A549 (cell line): ENCODE data around the gene CEPT1. TPM values are rescaled to one million over a fixed set of nuclear protein-coding genes. Genes with fewer than 3 reads are reported as not detected.

Experiments used
- ATAC-seq, 2 experiments: fragments of 200-7000 bp in 1 of 2; fragments of >200 bp in 1 of 2; cut with Nextera tagmentation in 1 of 2; cut with Tn5 transposase in 1 of 2; 3 replicates each; pipeline versions ENCODE4 v1.8.0 to v1.9.1; 2018 to 2020; ENCODE audit warnings: mild to moderate bottlenecking in 1 of 2, moderate library complexity in 1 of 2
- CTCF ChIA-PET: fragments of 300-600 bp; sonication (Branson Sonifier 250); formaldehyde crosslinking; extraction: SDS; loops from one replicate; lab custom pipeline; 2021; ENCODE audit warnings: antibody characterized with exemption, inconsistent platforms; lab: Yijun Ruan, JAX
- POLR2A ChIA-PET: fragments of 350-600 bp; formaldehyde crosslinking; extraction: SDS; loops from one replicate; lab custom pipeline; 2021; ENCODE audit warnings: antibody characterized with exemption, inconsistent platforms; lab: Yijun Ruan, JAX
- DNase-seq, 2 experiments: peaks; one replicate each; pipeline versions ENCODE4 v3.0.0 to v3.0.0-alpha.2; 2011 to 2016; ENCODE audit warnings: low read depth in 1 of 2, low spot score in 1 of 2
- FAIRE-seq: peaks from 2 replicates; lab custom pipeline; 2011; peaks lifted over from hg19 to GRCh38; lab: Jason Lieb, UNC
- H3K27ac ChIP-seq, 2 experiments: fragments of >200 bp; sonication (Bioruptor Twin); formaldehyde crosslinking; 3 replicates each; pipeline ENCODE4 v1.5.1; 2016 to 2017
- H3K4me1 ChIP-seq: fragments of >200 bp; sonication (Bioruptor Twin); formaldehyde crosslinking; 3 replicates; pipeline ENCODE4 v1.6.1; 2016
- H3K4me2 ChIP-seq: fragments of >200 bp; sonication (Bioruptor Twin); formaldehyde crosslinking; 3 replicates; pipeline ENCODE4 v1.6.1; 2016
- H3K4me3 ChIP-seq: fragments of >200 bp; sonication (Bioruptor Twin); formaldehyde crosslinking; 3 replicates; pipeline ENCODE4 v1.5.1; 2016
- H3K9me3 ChIP-seq: fragments of >200 bp; sonication (Bioruptor Twin); formaldehyde crosslinking; 3 replicates; pipeline ENCODE4 v1.6.1; 2016
- CBX8 ChIP-seq: fragments of 200-600 bp; sonication (generic); IDR thresholded peaks from 2 replicates; pipeline ENCODE4 v1.6.1; 2016
- CHD2 ChIP-seq: fragments of 150-350 bp; IDR thresholded peaks from 2 replicates; pipeline ENCODE4 v1.6.1; 2014; ENCODE audit warnings: low read length; ENCODE audit not compliant: partially characterized antibody
- CHD4 ChIP-seq: fragments of 200-600 bp; sonication (generic); IDR thresholded peaks from 2 replicates; pipeline ENCODE4 v1.6.1; 2016; ENCODE audit warnings: antibody characterized with exemption, mild to moderate bottlenecking, borderline replicate concordance
- ESRRA ChIP-seq: fragments of 150-350 bp; IDR thresholded peaks from 2 replicates; pipeline ENCODE4 v1.6.1; 2014; ENCODE audit warnings: mild to moderate bottlenecking, low read length, borderline replicate concordance
- FOSB ChIP-seq: fragments of 250-450 bp; sonication (Bioruptor Pico); IDR thresholded peaks from 2 replicates; pipeline ENCODE4 v1.5.0; 2020; ENCODE audit warnings: mild to moderate bottlenecking, moderate library complexity
- GATA3 ChIP-seq: IDR thresholded peaks from 2 replicates; pipeline ENCODE4 v1.6.1; 2012; ENCODE audit warnings: borderline replicate concordance
- HDAC2 ChIP-seq: fragments of 200-600 bp; sonication (generic); IDR thresholded peaks from 2 replicates; pipeline ENCODE4 v1.6.1; 2016
- HEYL ChIP-seq: fragments of 250-450 bp; sonication (Bioruptor Pico); IDR thresholded peaks from 2 replicates; pipeline ENCODE4 v1.8.0; 2021; ENCODE audit warnings: mild to moderate bottlenecking, moderate library complexity
- HOXA7 ChIP-seq: fragments of 250-450 bp; sonication (Bioruptor Pico); IDR thresholded peaks from 2 replicates; pipeline ENCODE4 v1.5.0; 2020; ENCODE audit warnings: mild to moderate bottlenecking, moderate library complexity
- JUN ChIP-seq, 2 experiments: fragments of >200 bp; sonication (Bioruptor Twin); formaldehyde crosslinking; IDR thresholded peaks; 2 replicates in 1 of 2; 3 replicates in 1 of 2; pipeline ENCODE4 v1.6.1; 2016 to 2017
- KDM1A ChIP-seq: fragments of 200-600 bp; sonication (generic); IDR thresholded peaks from 2 replicates; pipeline ENCODE4 v1.6.1; 2016; ENCODE audit warnings: low read depth, mild to moderate bottlenecking
- KDM5A ChIP-seq: fragments of 200-600 bp; sonication (generic); IDR thresholded peaks from 2 replicates; pipeline ENCODE4 v1.6.1; 2016; ENCODE audit warnings: antibody characterized with exemption, mild to moderate bottlenecking
- MAZ ChIP-seq: fragments of 150-350 bp; IDR thresholded peaks from 2 replicates; pipeline ENCODE4 v1.6.1; 2014; ENCODE audit warnings: antibody characterized with exemption, low read depth, low read length, borderline replicate concordance
- MYC ChIP-seq: IDR thresholded peaks from 2 replicates; pipeline ENCODE4 v1.6.1; 2012; ENCODE audit warnings: mild to moderate bottlenecking, inconsistent platforms, low read length, improper control_type of control experiment, borderline replicate concordance
- NPAS2 ChIP-seq: fragments of 250-450 bp; sonication (Bioruptor Pico); IDR thresholded peaks from 2 replicates; pipeline ENCODE4 v1.8.0; 2022; ENCODE audit warnings: mild to moderate bottlenecking, moderate library complexity, borderline replicate concordance
- NR3C1 ChIP-seq: fragments of >200 bp; sonication (Bioruptor Twin); formaldehyde crosslinking; IDR thresholded peaks from 3 replicates; pipeline ENCODE4 v1.6.1; 2017
- PHF8 ChIP-seq: fragments of 200-600 bp; sonication (generic); IDR thresholded peaks from 2 replicates; pipeline ENCODE4 v1.6.1; 2016; ENCODE audit warnings: low read depth, mild to moderate bottlenecking, antibody characterized with exemption, moderate library complexity, borderline replicate concordance
- POLR2A ChIP-seq: IDR thresholded peaks from 2 replicates; pipeline ENCODE4 v1.6.1; 2012; ENCODE audit warnings: mild to moderate bottlenecking, low read length
- POLR2AphosphoS2 ChIP-seq: conservative IDR thresholded peaks from 2 replicates; pipeline ENCODE4 v1.6.1; 2012; ENCODE audit warnings: low read length, improper control_type of control experiment, inconsistent platforms
- RFX5 ChIP-seq: fragments of 450-650 bp; IDR thresholded peaks from 2 replicates; pipeline ENCODE4 v1.7.1; 2014; ENCODE audit warnings: antibody characterized with exemption, mild to moderate bottlenecking, moderate library complexity
- TFCP2L1 ChIP-seq: fragments of 250-450 bp; sonication (Bioruptor Pico); IDR thresholded peaks from 2 replicates; pipeline ENCODE4 v1.5.0; 2021; ENCODE audit warnings: mild to moderate bottlenecking
- TP53 ChIP-seq: fragments of 250-450 bp; sonication (Bioruptor Pico); IDR thresholded peaks from 2 replicates; pipeline ENCODE4 v1.5.0; 2021; ENCODE audit warnings: mild to moderate bottlenecking, moderate library complexity
- ZNF302 ChIP-seq: fragments of 250-450 bp; sonication (Bioruptor Pico); IDR thresholded peaks from 2 replicates; pipeline ENCODE4 v1.9.0; 2021; ENCODE audit warnings: inconsistent platforms, mild to moderate bottlenecking, moderate library complexity
- ZSCAN20 ChIP-seq: fragments of 250-450 bp; sonication (Bioruptor Pico); IDR thresholded peaks from 2 replicates; pipeline ENCODE4 v1.8.0; 2022; ENCODE audit warnings: mild to moderate bottlenecking, moderate library complexity
- WGBS: methylation state at CpG from one replicate; pipeline ENCODE4 v1.1.6; 2017; ENCODE audit errors: missing lambda C conversion rate; 5-methylcytosine and 5-hydroxymethylcytosine counted together
- polyA plus RNA-seq, 4 experiments: library from polyadenylated mRNA; depleted of rRNA in 3 of 4; stranded (reverse); fragments of >200 nt; fragmentation: RNase III in 1 of 4; extraction: RNeasy Plus Mini Kit Qiagen cat#74134 plus additional on column Dnase treatment in 1 of 4; gene quantifications; 2 replicates in 3 of 4; 3 replicates in 1 of 4; pipeline ENCODE4 v1.2.3, GENCODE V29; 2011 to 2017
- TF ChIP-seq, protein P1 (sequence below): fragments of 250-450 bp; sonication (Bioruptor Pico); IDR thresholded peaks from 2 replicates; pipeline ENCODE4 v1.5.0; 2020; ENCODE audit warnings: low read depth, mild to moderate bottlenecking, moderate library complexity
- TF ChIP-seq, protein P2 (sequence below): fragments of 250-450 bp; sonication (Bioruptor Pico); IDR thresholded peaks from 2 replicates; pipeline ENCODE4 v1.5.0; 2021; ENCODE audit warnings: mild to moderate bottlenecking, moderate library complexity, borderline replicate concordance
- TF ChIP-seq, protein P3 (sequence below): fragments of >200 bp; sonication (Bioruptor Twin); formaldehyde crosslinking; IDR thresholded peaks from 2 replicates; pipeline ENCODE4 v1.6.1; 2016

The CEPT1 gene
- polyA plus RNA-seq, 2 of the 4 experiments (the other 2 are of a cell fraction) = 12.3 to 26.2 TPM

DNA sequence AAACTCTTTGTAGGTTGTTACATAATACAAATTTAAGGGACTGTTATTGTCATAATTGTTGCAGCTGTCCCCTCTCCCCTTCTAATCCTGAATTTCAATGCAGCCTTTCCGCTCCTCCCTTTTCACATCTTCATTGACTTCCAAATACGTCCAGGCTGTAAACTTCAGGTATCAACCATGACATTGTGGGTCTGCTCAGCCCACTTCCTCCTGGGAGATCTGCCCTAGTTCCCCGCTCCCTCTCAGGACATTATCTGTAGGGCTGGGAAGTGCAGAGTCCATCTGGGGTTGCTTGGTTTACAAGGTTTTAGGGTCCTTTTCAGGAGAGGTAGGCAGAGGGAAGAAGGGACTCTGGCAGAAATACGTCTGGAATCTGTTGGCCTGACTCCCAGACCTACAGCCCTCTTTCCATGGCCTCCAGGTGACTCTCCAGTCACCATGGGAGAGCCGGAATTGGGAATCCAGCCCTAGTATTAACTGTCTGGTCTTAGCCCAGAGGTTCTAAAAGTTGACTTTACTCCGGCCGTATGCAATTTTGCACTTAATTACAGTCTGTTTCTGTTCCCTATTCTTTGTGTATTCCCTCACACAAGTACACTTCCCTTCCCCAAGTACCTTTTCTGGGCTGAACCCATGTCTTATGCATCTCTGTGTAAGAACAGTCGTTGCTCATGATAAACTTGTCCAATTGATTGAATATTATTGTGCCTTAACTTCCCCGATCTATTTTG lies 65.1 kb downstream of the CEPT1 start:
- H3K27ac ChIP-seq = no peak overlapping the region
- H3K4me1 ChIP-seq = no peaks in the 10 kb centered on the region
- ChIA-PET CTCF (no interaction called here), POLR2A (no interaction called here)
- DNase-seq (no peak), FAIRE-seq (no peak)
- H3K4me2 ChIP-seq = peak overlapping the region; percentile 88
- TF ChIP-seq KDM5A (no peak), ZNF302 (CRISPR knock-in tag) (no peak), FOSB (no peak), CHD4 (no peak), TFCP2L1 (CRISPR knock-in tag) (no peak), TP53 (no peak), PHF8 (no peak), NR3C1 (no peak), HOXA7 (CRISPR knock-in tag) (no peak), JUN (IDR thresholded peaks at IDR 0.05) (no peak), KDM1A (no peak), ZSCAN20 (CRISPR knock-in tag) (no peak), GATA3 (no peak), HDAC2 (no peak), MAZ (no peak), NPAS2 (CRISPR knock-in tag) (no peak), POLR2A (no peak), CBX8 (no peak)
- TF ChIP-seq, protein P1, sequence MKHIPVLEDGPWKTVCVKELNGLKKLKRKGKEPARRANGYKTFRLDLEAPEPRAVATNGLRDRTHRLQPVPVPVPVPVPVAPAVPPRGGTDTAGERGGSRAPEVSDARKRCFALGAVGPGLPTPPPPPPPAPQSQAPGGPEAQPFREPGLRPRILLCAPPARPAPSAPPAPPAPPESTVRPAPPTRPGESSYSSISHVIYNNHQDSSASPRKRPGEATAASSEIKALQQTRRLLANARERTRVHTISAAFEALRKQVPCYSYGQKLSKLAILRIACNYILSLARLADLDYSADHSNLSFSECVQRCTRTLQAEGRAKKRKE (CRISPR knock-in tag) = no peak
- TF ChIP-seq, protein P2, sequence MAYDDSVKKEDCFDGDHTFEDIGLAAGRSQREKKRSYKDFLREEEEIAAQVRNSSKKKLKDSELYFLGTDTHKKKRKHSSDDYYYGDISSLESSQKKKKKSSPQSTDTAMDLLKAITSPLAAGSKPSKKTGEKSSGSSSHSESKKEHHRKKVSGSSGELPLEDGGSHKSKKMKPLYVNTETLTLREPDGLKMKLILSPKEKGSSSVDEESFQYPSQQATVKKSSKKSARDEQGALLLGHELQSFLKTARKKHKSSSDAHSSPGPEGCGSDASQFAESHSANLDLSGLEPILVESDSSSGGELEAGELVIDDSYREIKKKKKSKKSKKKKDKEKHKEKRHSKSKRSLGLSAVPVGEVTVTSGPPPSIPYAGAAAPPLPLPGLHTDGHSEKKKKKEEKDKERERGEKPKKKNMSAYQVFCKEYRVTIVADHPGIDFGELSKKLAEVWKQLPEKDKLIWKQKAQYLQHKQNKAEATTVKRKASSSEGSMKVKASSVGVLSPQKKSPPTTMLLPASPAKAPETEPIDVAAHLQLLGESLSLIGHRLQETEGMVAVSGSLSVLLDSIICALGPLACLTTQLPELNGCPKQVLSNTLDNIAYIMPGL = no peak
- TF ChIP-seq, all 56 proteins: peak for 0
- Histone ChIP-seq H3K9me3 (no peaks in the 10 kb centered on the region), H3K4me3 (peak overlapping the region; percentile 61; the same call in 1 of the 3 replicates)
- no peak for ATAC-seq
- WGBS = 82% methylated on average over 9 of the region's 9 CpGs

DNA sequence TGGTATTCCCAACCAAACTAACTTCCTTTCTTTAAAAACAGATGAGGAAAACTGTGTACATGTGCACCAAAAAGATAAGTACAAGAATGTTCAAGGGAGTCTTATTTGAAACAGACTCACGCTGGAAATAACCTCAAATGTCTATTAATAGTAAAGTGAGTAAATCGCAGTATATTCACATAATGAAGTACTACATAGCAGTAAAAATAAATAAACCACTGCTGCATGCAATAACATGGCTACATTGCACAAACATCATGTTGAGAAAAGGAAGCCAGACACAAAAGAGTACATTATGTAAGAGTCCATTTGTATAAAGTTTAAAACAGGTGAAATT lies 65.7 kb downstream of the CEPT1 start:
- Histone ChIP-seq H3K27ac (no peak overlapping the region), H3K4me1 (no peaks in the 10 kb centered on the region), H3K4me3 (no peak overlapping the region), H3K9me3 (no peaks in the 10 kb centered on the region), H3K4me2 (no peak overlapping the region)
- no peak for FAIRE-seq
- CTCF ChIA-PET = no interaction called here
- WGBS = 64% methylated on average over 2 of the region's 2 CpGs
- POLR2A ChIA-PET = no interaction called here
- DNase-seq = no peak
- ATAC-seq = no peak
- no peak for TF ChIP-seq HEYL (CRISPR knock-in tag)
- TF ChIP-seq MYC = no peak
- TF ChIP-seq RFX5 = no peak
- no peak for TF ChIP-seq POLR2AphosphoS2
- TF ChIP-seq NR3C1 = no peak
- TF ChIP-seq CHD2 = no peak
- TF ChIP-seq, protein P3, sequence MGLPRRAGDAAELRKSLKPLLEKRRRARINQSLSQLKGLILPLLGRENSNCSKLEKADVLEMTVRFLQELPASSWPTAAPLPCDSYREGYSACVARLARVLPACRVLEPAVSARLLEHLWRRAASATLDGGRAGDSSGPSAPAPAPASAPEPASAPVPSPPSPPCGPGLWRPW = no peak
- TF ChIP-seq PHF8 = no peak
- no peak for TF ChIP-seq ESRRA
